Astrocyte of the cerebellum (primary cell): ENCODE data around the gene ZFYVE19.
A peak's percentile ranks its signal among the peaks of the same experiment; 100 is the strongest.

Experiments
- DNase-seq: peaks from one replicate; pipeline ENCODE4 v3.0.0-alpha.2; 2011; ENCODE audit warnings: low read depth
- H3K4me3 ChIP-seq: 2 replicates; pipeline ENCODE4 v1.5.1; 2011; ENCODE audit warnings: mild to moderate bottlenecking, low read depth, low read length, moderate library complexity
- CTCF ChIP-seq: IDR thresholded peaks from 2 replicates; pipeline ENCODE4 v1.5.1; 2012; ENCODE audit warnings: low read length, low read depth, moderate library complexity, mild to moderate bottlenecking; ENCODE audit errors: missing control alignments
- in situ Hi-C: cut with HindIII; loops from 2 replicates; pipeline ENCODE4 v1.10.0; 2017; ENCODE audit warnings: low sequenced_read_pairs

The ZFYVE19 gene

GRCh38 chr15:40821195-40821594 lies 14.3 kb downstream of the ZFYVE19 start:
- no peak for TF ChIP-seq CTCF
- in situ Hi-C loops = no loop called here
- H3K4me3 ChIP-seq = no peak overlapping the region
- DNase-seq = no peak

- TF ChIP-seq CTCF = no peak
- no peak overlapping the region for H3K4me3 ChIP-seq
- in situ Hi-C loops = no loop called here
- DNase-seq = no peak
Measured at GRCh38 chr15:40823572-40824343, 16.9 kb downstream of the ZFYVE19 start.

GRCh38 chr15:40825661-40826422 lies 19.0 kb downstream of the ZFYVE19 start:
- no peak for DNase-seq
- in situ Hi-C loops = no loop called here
- no peak for TF ChIP-seq CTCF
- no peak overlapping the region for H3K4me3 ChIP-seq

GRCh38 chr15:40826423-40827075 lies 19.7 kb downstream of the ZFYVE19 start:
- no peak overlapping the region for H3K4me3 ChIP-seq
- peak; percentile 46 for DNase-seq
- in situ Hi-C loops = no loop called here
- TF ChIP-seq CTCF = no peak

GRCh38 chr15:40828447-40829036 lies 21.7 kb downstream of the ZFYVE19 start, which contains the start of gene PPP1R14D:
Gene PPP1R14D (minus strand): TSS chr15:40828708. CDS start chr15:40828641, 67 bp downstream.
- no peak within 1 kb of the TSS for H3K4me3 ChIP-seq
- no peak for TF ChIP-seq CTCF
- in situ Hi-C loops = no loop called here
- no peak for DNase-seq

- DNase-seq = no peak
- in situ Hi-C loops = no loop called here
- no peak for TF ChIP-seq CTCF
- no peak overlapping the region for H3K4me3 ChIP-seq
Measured at GRCh38 chr15:40829115-40829514, 22.2 kb downstream of the ZFYVE19 start.
